Body of pancreas (tissue), 4 donors: ENCODE results near the gene APBA2. TPM values are rescaled to one million over a fixed set of nuclear protein-coding genes. Genes with fewer than 3 reads are reported as not detected.
A peak's percentile ranks its signal among the peaks of the same experiment; 100 is the strongest.

Experiments
- ATAC-seq: fragments of 150-250 bp; one replicate; pipeline ENCODE4 v1.9.1; 2016
- DNase-seq, 4 donors: peaks; one replicate each; pipeline ENCODE4 v3.0.0-alpha.2; 2019
- H3K27ac ChIP-seq, 4 donors: fragments of 200-600 bp; sonication (generic); 1 replicate in 3 of 4; 2 replicates in 1 of 4; pipeline versions ENCODE4 v1.5.1 to v1.6.1; 2016 to 2019; ENCODE audit warnings: mild to moderate bottlenecking in 1 of 4, mixed read lengths in 1 of 4, moderate library complexity in 1 of 4
- H3K27me3 ChIP-seq, 2 donors: fragments of 200-600 bp; sonication (generic); one replicate each; pipeline ENCODE4 v1.6.0; 2016; ENCODE audit warnings: mild to moderate bottlenecking in 1 of 2
- H3K36me3 ChIP-seq, 2 donors: fragments of 200-600 bp; sonication (generic); replicated peaks in 1 of 2; 2 replicates each; pipeline ENCODE4 v1.5.1; 2016; ENCODE audit warnings: low read depth in 2 of 2; ENCODE audit not compliant: insufficient read depth in 1 of 2
- H3K4me1 ChIP-seq: fragments of 200-600 bp; sonication (generic); one replicate; pipeline ENCODE4 v1.6.0; 2016
- H3K4me3 ChIP-seq, 2 donors: fragments of 200-600 bp; sonication (generic); 1 replicate in 1 of 2; 2 replicates in 1 of 2; pipeline ENCODE4 v1.5.1; 2016 to 2019
- H3K9me3 ChIP-seq, 3 donors: fragments of 200-600 bp; sonication (generic); 1 replicate in 2 of 3; 2 replicates in 1 of 3; pipeline ENCODE4 v1.5.1; 2016
- CTCF ChIP-seq, 7 experiments: fragments of 450-650 bp in 4 of 7; fragments of 200-600 bp in 3 of 7; sonication (generic) in 3 of 7; IDR thresholded peaks; one replicate each; pipeline ENCODE4 v1.5.1; 2016 to 2019; ENCODE audit warnings: antibody characterized with exemption in 7 of 7
- POLR2A ChIP-seq, 3 donors: fragments of 450-650 bp; IDR thresholded peaks; one replicate each; pipeline ENCODE4 v1.6.1; 2016; ENCODE audit warnings: antibody characterized with exemption in 3 of 3, mild to moderate bottlenecking in 2 of 3
- WGBS, 2 donors: methylation state at CpG; one replicate each; pipeline ENCODE4 v1.1.5; 2017; 5-methylcytosine and 5-hydroxymethylcytosine counted together
- intact Hi-C: fragments of 100-400 bp; cut with DNase I; formaldehyde crosslinking; loops from one replicate; pipeline ENCODE4 v1.15.1; 2023
- total RNA-seq, 2 donors: library from RNA; depleted of rRNA; stranded (reverse); fragments of >200 nt; gene quantifications; one replicate each; pipeline ENCODE4 v1.1.0, GENCODE V29; 2016

APBA2 gene
- total RNA-seq, 2 donors from 2014 or later = 13.2 to 29.0 TPM

- DNase-seq (peak in 1 of 4 donors; percentile 13), ATAC-seq (no peak)
- no peak overlapping the region for H3K4me3 ChIP-seq
- no peaks in the 10 kb centered on the region for H3K36me3 ChIP-seq
- WGBS, 2 donors = 81 to 85% methylated on average over 11 to 15 of the region's 15 CpGs
- H3K9me3 ChIP-seq = no peaks in the 10 kb centered on the region
- no peaks in the 10 kb centered on the region for H3K4me1 ChIP-seq
- H3K27ac ChIP-seq = no peak overlapping the region
- no peak for TF ChIP-seq POLR2A (IDR thresholded peaks at IDR 0.05)
- TF ChIP-seq CTCF (IDR thresholded peaks at IDR 0.05) = peak; percentile 31 to 55 (median 37)
- intact Hi-C loops = no loop called here
- H3K27me3 ChIP-seq = no peaks in the 10 kb centered on the region
Observed at GRCh38 chr15:29090617-29091466, 205.1 kb downstream of the APBA2 start.

GRCh38 chr15:29091666-29092065 is 205.9 kb downstream of the APBA2 start:
- no peaks in the 10 kb centered on the region for H3K27me3 ChIP-seq
- no peak overlapping the region for H3K27ac ChIP-seq
- no peaks in the 10 kb centered on the region for H3K36me3 ChIP-seq
- intact Hi-C loops = no loop called here
- DNase-seq = peak in 1 of 4 donors; percentile 5
- WGBS, 2 donors = 90 to 93% methylated on average over 8 of the region's 8 CpGs
- no peaks in the 10 kb centered on the region for H3K9me3 ChIP-seq
- no peak for ATAC-seq
- no peak for TF ChIP-seq POLR2A (IDR thresholded peaks at IDR 0.05)
- TF ChIP-seq CTCF (IDR thresholded peaks at IDR 0.05) = no peak
- no peaks in the 10 kb centered on the region for H3K4me1 ChIP-seq
- H3K4me3 ChIP-seq = no peak overlapping the region

- Histone ChIP-seq H3K27me3 (no peaks in the 10 kb centered on the region), H3K9me3 (no peaks in the 10 kb centered on the region), H3K4me1 (no peaks in the 10 kb centered on the region), H3K27ac (no peak overlapping the region), H3K36me3 (no peaks in the 10 kb centered on the region), H3K4me3 (no peak overlapping the region)
- 90 to 92% methylated on average over 3 to 14 of the region's 14 CpGs for WGBS, 2 donors
- ATAC-seq (no peak), DNase-seq (peak in 1 of 4 donors; percentile 2)
- TF ChIP-seq POLR2A (IDR thresholded peaks at IDR 0.05) = no peak
- no peak for TF ChIP-seq CTCF (IDR thresholded peaks at IDR 0.05)
- intact Hi-C loops = no loop called here
Observed at GRCh38 chr15:29092376-29093064, 206.7 kb downstream of the APBA2 start.

- no peak overlapping the region for H3K27ac ChIP-seq
- H3K9me3 ChIP-seq = no peaks in the 10 kb centered on the region
- no peaks in the 10 kb centered on the region for H3K4me1 ChIP-seq
- no peak for ATAC-seq
- intact Hi-C loops = no loop called here
- H3K4me3 ChIP-seq = no peak overlapping the region
- no peak for TF ChIP-seq POLR2A (IDR thresholded peaks at IDR 0.05)
- TF ChIP-seq CTCF (IDR thresholded peaks at IDR 0.05) = no peak
- peak in 1 of 4 donors; percentile 1 for DNase-seq
- H3K36me3 ChIP-seq = no peaks in the 10 kb centered on the region
- H3K27me3 ChIP-seq = no peaks in the 10 kb centered on the region
- 93 to 94% methylated on average over 6 to 15 of the region's 17 CpGs for WGBS, 2 donors
Observed at GRCh38 chr15:29093065-29093435, 207.3 kb downstream of the APBA2 start.
